NCI-H460 (cell line): ENCODE results near the gene C1orf50. TPM values are rescaled to one million over a fixed set of nuclear protein-coding genes. Genes with fewer than 3 reads are reported as not detected.

ENCODE experiments used
- total RNA-seq: library from RNA; depleted of rRNA; stranded (reverse); fragments of >200 nt; shearing (Covaris generic); gene quantifications from 2 replicates; pipeline ENCODE4 v1.2.3, GENCODE V29; 2014; rRNA removed

Gene C1orf50
- total RNA-seq, 1 experiment from 2014 or later = 4.1 TPM

Other genes with a start within 250 kb of the C1orf50 start
- 34.5 and 40.4 TPM in 2 replicates for gene PPIH, start 108.8 kb upstream of the C1orf50 start, total RNA-seq
- 1,027 and 1,037 TPM in 2 replicates for gene YBX1, start 84.8 kb upstream of the C1orf50 start, total RNA-seq
- gene CLDN19, start 27.0 kb upstream of the C1orf50 start, total RNA-seq = not detected in 2 replicates
- 44.9 and 51.0 TPM in 2 replicates for gene P3H1, start 221 bp upstream of the C1orf50 start, total RNA-seq
- 0.12 and 0.20 TPM in 2 replicates for gene TMEM269, start 17.7 kb downstream of the C1orf50 start, total RNA-seq
- 6.4 and 7.7 TPM in 2 replicates for gene ERMAP, start 49.9 kb downstream of the C1orf50 start, total RNA-seq
- 19.5 and 23.3 TPM in 2 replicates for gene SVBP, start 50.1 kb downstream of the C1orf50 start, total RNA-seq
- 6.3 and 9.3 TPM in 2 replicates for gene ZNF691, start 79.4 kb downstream of the C1orf50 start, total RNA-seq
- gene SLC2A1, start 191.6 kb downstream of the C1orf50 start, total RNA-seq = 129 and 170 TPM in 2 replicates